Ecto neural progenitor cell (in vitro differentiated cells): ENCODE data around the gene TECTA.
A peak's percentile ranks its signal among the peaks of the same experiment; 100 is the strongest.

Experiments used
- DNase-seq: peaks from one replicate; pipeline ENCODE4 v3.0.0-alpha.2; 2018; ENCODE audit warnings: low spot score

Gene TECTA, protein sequence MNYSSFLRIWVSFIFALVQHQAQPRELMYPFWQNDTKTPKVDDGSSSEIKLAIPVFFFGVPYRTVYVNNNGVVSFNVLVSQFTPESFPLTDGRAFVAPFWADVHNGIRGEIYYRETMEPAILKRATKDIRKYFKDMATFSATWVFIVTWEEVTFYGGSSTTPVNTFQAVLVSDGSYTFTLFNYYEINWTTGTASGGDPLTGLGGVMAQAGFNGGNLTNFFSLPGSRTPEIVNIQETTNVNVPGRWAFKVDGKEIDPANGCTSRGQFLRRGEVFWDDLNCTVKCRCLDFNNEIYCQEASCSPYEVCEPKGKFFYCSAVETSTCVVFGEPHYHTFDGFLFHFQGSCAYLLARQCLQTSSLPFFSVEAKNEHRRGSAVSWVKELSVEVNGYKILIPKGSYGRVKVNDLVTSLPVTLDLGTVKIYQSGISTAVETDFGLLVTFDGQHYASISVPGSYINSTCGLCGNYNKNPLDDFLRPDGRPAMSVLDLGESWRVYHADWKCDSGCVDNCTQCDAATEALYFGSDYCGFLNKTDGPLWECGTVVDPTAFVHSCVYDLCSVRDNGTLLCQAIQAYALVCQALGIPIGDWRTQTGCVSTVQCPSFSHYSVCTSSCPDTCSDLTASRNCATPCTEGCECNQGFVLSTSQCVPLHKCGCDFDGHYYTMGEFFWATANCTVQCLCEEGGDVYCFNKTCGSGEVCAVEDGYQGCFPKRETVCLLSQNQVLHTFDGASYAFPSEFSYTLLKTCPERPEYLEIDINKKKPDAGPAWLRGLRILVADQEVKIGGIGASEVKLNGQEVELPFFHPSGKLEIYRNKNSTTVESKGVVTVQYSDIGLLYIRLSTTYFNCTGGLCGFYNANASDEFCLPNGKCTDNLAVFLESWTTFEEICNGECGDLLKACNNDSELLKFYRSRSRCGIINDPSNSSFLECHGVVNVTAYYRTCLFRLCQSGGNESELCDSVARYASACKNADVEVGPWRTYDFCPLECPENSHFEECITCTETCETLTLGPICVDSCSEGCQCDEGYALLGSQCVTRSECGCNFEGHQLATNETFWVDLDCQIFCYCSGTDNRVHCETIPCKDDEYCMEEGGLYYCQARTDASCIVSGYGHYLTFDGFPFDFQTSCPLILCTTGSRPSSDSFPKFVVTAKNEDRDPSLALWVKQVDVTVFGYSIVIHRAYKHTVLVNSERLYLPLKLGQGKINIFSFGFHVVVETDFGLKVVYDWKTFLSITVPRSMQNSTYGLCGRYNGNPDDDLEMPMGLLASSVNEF (N-terminal part only)

DNA sequence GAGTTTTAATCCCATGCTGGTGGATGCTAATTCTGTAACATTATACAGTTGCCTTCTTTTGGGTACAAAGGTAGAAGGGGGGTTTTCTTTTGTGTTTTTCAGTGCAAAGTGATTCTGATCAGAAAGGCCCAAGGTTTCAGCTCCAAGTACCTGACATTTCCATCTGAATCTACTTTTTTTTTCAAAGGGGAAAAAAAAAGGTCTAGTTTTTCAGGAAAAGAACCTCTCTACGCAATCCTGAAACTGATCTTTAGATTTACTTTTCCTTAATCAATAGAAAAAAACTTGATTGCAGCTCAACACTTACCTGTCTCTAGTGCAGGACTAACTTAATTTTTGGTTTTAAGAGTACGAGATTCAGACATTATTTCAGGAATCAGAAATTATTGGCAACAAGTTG is at the start of gene TECTA:
TECTA (plus strand) TSS at position 301 of the 400 bp plus-strand sequence. CDS start 1,423 bp downstream, outside the sequence.
- no peak for DNase-seq

DNA sequence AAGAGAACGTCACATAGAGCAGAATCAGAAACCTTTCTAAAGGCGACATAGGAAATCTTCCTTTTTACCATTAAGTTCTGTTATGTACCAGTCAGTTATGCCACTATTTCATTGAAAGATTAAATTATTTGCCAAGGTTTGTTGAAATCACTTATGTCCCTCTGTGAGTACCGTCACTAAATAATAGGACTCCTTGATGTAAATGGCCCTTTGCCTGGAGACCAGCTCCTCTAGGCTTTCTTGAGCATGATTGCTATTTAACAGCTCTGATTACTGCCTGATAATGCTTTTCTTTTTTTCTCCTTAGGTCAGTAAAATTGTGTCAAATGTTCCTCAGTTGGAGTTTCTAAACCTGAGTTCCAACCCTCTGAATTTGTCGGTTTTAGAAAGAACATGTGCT is 47.8 kb upstream of the TECTA start:
- DNase-seq, result no peak

DNA sequence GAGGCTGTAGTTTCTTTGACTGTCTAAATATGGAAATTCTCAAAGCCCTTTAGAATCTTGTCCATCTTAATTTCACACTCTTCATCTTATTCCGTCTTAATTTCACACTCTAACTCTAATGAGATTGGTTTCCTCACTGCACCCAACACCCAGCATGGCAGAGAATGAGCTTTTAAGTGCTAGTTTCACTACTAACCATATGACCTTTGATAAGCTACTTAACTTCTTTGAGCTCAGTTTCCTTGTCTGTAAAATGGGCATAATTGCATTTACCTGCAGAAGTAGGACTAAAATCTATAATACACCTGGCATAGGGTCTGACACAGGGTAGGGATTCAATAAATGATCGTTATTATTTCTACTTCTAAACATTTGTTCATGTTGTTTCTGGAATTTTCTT is 46.8 kb upstream of the TECTA start:
- DNase-seq, result no peak

DNA sequence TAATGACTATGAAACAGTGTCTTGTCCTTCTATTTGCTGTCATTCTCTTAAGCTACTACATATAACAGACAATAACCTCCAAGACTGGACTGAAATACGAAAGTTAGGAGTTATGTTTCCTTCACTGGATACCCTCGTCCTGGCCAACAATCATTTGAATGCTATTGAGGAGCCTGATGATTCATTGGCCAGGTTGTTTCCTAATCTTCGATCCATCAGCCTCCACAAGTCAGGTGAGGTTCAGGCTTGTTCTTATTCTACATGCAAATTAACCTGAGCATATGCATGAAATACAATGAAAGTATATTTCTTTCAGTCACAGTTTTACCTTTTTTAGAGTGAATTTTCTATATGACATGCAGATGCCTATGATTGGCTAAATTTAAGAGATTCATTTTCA is 46.0 kb upstream of the TECTA start:
- no peak for DNase-seq

DNA sequence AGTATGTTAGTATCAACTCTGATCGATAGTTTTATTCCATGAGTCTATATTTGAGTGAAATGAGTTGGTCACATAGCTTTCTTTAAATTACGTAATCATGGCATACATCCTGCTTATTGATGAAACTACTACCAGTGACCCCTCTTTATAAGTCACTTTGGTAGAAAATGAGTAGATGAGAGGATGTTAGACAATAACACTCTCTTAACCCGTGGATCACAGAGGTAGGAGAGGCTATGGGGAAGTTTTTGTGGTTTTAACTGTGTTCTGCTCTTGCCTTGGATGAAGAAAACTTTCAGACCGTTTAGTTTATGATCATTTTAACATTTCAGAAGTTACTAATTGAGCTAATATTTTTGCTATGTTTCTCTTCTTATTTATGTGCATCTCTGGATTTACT is 43.1 kb upstream of the TECTA start:
- no peak for DNase-seq

DNA sequence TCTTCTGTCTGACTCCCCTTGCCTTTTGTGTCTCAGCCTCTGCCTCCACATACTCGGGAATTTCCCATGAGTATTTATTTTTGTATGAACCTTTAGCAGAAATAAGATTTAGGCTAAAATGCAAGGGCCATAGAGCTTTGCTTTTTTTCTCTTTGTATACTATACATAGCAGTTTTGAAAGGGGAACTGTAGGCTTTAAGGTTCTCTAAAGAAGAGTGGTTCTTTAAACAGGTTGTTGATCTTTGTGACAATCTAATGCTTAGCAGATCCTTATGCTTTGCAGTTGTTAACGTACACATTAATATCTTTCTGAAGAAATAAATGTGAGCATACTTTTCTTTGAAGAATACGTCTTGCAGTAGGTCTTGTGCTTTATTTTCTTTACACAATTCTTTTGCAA is 42.1 kb upstream of the TECTA start:
- no peak for DNase-seq

DNA sequence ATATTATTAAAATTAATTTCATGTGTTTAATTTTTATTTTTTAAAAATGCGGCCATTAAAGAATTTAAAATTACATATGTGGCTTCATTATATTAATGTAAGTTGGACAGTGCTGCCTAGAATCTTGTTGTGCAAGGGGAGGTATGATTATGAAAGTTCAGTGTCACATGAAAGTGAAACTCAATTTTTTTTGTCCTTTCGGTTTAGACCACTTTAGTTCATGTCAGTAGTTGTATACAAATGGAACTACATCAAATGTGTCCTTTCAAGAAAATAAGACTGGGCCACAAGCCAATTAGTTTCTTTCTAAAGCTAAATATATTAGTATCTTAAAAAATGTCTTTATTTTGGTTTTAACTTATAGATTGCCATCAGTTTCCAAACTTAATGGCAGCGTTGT is 41.4 kb upstream of the TECTA start:
- no peak for DNase-seq

DNA sequence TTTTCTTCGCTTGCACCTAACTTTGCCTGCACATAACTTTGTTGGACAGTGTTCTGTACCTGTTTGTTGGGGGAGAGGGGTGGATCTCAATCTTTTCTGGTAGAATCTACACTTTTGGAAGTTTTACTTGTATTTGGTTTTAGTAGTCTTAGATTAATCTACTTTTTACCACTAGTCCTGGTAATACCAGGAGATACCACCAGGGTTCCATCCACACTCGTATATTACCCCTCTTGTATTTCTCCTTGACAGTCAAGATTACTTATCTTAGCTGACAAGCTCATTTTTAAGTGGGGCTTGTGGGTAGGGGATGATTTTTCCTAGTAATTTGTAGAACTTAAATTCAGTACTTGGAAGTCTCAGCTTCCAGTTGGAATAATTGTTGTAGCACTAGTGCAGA is 37.3 kb upstream of the TECTA start:
- no peak for DNase-seq

DNA sequence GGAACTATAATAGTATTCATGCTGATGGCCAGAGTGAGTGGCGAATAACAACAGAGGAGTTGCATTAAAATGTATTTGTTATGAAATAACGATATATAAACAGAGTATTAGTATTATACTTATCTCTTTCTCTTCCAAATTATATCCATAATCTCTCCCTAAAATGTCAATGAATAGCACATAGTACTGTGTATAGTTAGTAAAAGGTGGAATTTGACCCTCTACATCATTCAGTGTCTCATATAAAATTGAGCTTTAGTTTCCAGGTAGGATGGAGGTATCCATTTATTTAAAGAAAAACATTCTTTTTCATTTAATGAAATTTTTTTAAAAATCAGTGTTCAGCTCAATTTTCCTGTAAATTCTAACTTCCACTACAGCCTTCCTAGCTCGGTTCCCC is 34.4 kb upstream of the TECTA start:
- no peak for DNase-seq

DNA sequence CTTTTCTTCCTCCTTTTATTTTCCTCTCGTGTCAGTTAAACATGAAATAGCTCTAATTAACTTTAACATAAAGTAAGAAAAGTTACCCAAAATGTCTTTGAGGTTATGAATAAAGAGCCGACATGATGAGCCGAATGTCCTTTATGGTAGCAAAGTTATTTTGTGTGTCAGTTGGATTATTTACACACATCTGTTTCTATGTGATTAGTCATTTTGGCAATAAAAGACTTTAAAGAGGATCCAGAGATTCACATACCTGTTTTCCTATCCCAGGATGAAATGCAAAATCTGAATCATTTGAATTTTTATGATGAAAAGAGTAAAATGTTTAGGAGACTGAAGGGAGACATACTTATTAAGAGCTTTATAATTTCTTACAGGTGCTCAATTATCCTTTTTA is 34.0 kb upstream of the TECTA start:
- no peak for DNase-seq

DNA sequence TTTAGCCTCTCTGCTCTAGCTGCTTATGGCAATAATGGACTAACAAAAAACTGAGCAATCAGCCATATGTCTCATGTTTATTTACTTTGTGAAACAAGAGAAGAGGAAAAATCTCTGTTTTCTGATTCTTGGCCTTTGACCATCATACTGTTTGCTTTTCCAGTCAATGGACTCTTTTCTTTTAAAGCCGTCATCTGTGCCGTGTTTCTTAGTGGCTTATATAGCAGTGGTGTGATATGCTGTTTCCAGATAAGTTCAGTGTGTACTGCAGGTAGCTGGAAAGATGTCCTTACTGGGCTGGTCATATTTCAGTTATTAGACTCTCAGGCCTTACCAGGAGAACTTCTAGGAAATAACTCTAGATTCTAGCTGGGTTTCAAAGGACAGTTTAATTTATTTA is 33.6 kb upstream of the TECTA start:
- no peak for DNase-seq

DNA sequence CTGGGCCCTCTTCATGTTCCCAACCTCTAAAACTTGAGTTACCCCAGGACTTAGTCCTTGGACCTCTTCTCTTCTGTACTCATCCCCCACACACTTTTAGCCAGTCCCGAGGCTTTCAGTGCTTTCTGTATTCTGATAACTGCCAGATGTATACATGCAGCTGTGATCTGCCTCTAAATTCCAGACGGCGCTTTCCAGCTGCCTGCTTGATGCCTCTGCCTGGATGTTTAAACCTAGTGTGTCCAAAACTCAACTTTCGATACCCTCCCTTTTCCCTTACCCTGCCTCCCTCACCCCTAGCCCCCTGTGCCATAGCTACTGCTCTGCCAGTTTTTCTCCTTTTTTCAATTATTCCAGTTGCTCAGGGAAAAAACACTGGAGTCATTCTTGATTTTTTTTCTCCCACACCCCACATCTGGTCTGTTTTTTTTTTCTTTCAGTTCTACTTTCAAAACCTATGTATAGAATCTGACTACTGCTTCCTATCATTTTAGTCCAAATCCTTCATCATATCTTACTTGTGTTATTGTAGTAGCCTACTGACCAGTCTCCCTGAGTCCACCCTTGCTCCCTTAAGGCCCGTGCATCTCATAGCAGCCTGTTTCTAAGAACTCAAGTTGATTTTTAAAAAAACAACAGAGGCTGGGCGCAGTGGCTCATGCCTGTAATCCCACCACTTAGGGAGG is 32.9 kb upstream of the TECTA start:
- no peak for DNase-seq

DNA sequence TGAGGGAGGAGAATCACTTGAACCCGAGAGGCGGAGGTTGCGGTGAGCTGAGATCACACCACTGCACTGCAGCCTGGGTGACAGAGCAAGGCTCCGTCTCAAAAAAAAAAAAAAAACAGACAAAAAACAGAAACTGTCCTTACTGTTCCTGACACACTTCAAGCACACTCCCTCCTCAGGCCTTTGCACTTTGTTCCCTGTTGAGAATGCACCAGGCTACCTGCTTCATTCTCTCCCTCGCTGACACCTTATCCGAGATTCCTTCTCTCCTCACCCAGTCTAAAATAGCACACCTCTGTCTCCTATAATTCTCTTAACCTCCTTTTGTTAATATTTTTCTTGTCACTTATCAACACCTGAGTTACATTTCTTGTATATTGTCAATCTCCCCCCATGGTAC is 32.3 kb upstream of the TECTA start:
- no peak for DNase-seq

DNA sequence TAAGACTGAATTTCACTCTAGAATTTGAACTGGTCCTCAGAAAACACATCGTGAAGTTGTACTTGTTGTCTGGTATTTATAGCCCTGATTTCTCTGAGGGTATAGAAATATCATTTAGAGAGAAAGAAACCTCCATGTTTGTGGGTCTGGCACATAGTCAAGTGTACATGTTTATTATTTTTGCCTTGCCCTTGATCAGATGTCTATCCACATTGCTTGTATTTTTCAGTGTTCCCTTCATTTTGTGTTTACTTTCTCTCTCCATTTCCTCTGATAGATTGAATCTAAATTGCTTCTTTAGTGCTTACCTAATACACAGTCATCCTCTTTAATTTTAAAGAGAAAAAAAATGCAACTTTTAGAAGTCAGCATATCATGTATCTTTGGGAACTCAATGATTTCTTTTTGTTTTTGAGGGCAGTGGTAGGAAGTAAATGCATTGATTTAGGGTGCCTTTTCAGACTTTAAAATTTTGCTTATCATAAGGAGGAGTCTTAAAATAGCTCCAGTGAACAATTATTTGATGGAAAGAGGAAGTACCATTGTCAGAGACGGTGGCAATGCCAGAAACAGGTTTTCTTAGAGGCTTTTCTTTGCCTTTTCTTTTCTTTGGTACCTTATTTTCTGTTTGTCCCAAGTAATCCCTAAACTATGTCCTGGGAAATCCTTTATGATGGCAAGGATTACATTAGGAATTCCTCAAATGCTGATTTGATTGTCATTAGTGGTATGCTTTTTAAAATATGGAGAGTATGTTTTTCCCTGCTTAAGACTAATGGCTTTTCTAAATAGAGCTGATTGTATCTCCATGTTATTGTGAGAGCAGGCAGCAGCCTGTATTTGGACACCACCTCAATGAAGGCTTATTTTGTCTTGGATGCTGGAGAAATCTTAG is 29.8 kb upstream of the TECTA start:
- no peak for DNase-seq

DNA sequence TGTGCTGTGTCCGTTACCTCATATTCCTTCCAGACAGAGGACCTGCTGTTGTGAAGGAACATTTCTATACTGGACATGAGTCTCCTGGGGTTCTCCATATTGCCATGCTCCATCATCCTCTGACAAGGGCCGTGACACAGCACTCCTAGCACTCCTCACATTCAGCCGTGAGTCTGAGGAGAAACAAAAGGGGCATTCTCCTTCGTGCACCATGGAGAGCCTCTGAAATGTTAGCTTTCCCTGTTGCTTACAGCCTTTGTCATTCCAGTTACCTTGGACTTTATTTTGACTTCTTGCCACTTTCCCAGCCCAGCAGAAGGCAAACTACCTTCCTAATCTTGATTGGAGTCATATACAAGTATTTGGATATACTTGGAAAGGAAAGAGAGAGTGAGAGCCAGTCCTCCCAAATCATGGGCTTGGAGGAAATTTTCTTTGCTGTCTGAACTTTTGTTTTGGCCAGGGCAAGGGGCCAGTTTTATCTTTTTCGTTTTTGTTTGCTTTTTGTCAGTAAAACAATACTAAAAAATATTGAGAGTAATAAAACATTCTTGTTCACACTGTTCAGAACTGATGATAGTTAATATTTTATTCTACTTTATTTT is 29.1 kb upstream of the TECTA start:
- DNase-seq, result peak; percentile 45

DNA sequence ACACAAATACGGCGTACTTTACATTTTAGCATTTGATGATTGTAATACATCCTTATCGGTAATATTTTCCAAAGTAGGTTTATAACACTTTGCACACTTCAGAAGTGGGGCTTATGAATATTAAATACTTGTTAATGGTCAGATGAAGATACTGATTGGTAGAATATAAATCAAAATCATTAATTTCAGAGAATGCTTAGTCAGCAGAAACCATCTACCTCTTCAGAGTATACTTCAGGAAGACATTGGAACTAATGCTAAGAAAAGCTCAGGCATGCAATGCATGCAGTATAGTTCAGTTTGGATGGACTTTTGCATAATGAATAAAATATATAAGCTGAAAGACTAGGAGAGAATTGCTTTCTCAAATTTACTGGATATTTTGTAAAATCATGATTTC is 19.7 kb upstream of the TECTA start:
- DNase-seq, result no peak

DNA sequence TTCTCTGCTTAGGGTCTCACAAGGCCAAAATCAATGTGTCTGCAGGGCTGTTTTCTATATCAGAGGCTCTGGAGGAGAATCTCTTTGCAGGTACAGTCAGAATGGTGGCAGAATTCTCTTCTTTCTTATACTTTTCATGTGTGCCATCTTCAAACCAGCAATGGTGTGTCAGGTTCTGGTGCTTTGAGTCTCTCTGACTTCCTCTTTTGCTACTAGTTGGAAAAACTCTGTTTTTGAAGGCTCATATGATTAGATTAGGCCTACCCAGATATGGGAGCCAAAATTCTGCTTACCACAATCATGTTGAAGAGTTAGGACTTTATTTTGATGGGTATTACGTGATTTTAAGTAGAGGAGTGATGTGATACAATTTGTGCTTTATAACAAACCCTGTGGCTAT is 18.8 kb upstream of the TECTA start:
- no peak for DNase-seq

DNA sequence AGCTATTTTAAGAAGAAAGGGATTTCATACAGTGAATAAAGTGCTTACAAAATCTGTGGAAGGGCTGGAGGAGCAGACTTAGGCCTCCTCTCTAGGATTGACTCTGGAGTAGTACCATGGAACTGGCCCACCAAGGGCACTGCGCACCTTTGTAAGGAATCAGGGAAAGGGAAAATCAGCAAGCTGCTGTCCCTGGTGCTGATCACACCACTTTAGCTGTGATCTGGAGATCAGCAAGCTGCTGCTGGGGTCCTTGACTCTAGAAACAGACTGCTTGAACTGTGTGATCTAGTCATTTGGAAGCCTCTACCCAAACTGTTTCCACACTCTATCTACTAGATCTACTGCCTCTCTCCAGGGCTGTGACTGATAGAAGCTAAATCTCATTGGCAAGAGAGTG is 18.4 kb upstream of the TECTA start:
- DNase-seq, result peak; percentile 56

DNA sequence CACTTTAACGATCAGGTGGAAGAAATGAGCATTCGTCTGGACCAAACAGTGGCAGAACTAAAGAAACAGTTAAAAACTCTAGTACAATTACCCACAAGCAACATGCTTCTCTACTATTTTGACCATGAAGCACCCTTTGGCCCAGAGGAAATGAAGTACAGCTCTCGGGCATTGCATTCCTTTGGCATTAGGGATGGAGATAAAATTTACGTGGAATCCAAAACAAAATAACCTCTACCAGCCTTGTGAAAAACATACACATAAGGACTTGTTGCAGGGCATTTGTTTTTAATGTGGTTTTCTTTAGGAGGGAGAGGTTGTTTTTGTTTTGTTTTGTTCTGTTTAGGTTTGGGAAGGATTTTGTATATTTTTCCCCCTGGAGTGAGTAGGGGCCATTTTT is 14.2 kb upstream of the TECTA start:
- no peak for DNase-seq

DNA sequence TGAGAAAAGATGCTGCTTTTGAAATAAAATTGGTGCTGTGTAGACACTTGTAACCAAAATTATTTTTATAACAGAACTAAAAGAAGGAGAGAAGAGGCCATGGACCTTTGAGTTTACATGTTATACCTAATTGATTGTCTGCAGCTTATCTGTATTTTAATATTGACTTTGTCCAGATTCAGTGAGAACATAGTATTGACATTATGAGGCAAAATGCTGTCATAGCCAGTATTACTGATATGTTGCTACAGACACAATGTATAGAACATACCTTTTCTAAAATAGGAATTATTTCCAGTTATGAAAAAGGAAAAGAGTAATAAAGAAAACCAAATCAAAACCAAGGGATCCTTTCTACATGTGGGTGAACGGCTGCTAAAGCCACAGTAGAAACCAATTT is 11.5 kb upstream of the TECTA start:
- no peak for DNase-seq
